ENCODE results near the gene ZNF568. TPM values are rescaled to one million over a fixed set of nuclear protein-coding genes. Genes with fewer than 3 reads are reported as not detected.

ZNF568 gene
- total and polyA plus RNA-seq, 2 donors (not counting 1 experiment from before 2014, with no cell fraction given) = 8.2 to 21.1 TPM

GRCh38 chr19:36962346-36962745, 46.2 kb downstream of the ZNF568 start:
- Histone ChIP-seq H3K4me1 (ENCODE audit: control insufficient read depth in 2 of 2, insufficient read depth in 2 of 2, low read length in 2 of 2) (no peaks in the 10 kb centered on the region), H3K4me2 (replicated peaks; ENCODE audit: low read depth, low read length, poor library complexity, severe bottlenecking) (no peak overlapping the region), H4K20me1 (ENCODE audit: control insufficient read depth, insufficient read depth, low read length, poor library complexity, severe bottlenecking) (no peaks in the 10 kb centered on the region), H3K27ac (ENCODE audit: low read length in 2 of 2) (no peak overlapping the region), H3K27me3 (replicated peaks in 1 of 4; ENCODE audit: control extremely low read depth in 1 of 4, control insufficient read depth in 3 of 4, insufficient read depth in 4 of 4, low read length in 3 of 4) (no peaks in the 10 kb centered on the region), H3K4me3 (ENCODE audit: control extremely low read depth in 1 of 5, extremely low read depth in 1 of 5, insufficient read depth in 1 of 5, low read depth in 2 of 5, low read length in 4 of 5) (no peak overlapping the region), H3K36me3 (replicated peaks in 1 of 2; ENCODE audit: control extremely low read depth in 1 of 2, control insufficient read depth in 1 of 2, extremely low read depth in 1 of 2, insufficient read depth in 2 of 2, low read length in 1 of 2) (no peaks in the 10 kb centered on the region), H3K79me2 (ENCODE audit: control insufficient read depth, insufficient read depth, low read length) (no peaks in the 10 kb centered on the region), H3K9me3 (ENCODE audit: control extremely low read depth in 1 of 3, control insufficient read depth in 2 of 3, insufficient read depth in 1 of 3, low read length in 2 of 3) (peaks cover 0 to 32% (median 5%) of the 10 kb centered on the region in 3 donors), H2AFZ (ENCODE audit: insufficient read depth, low read depth, low read length, poor library complexity, severe bottlenecking) (no peak overlapping the region), H3K9ac (ENCODE audit: low read length) (no peak overlapping the region)
- no peak for DNase-seq
- H3K27ac Mint-ChIP-seq = no peak overlapping the region
- TF ChIP-seq CTCF (IDR thresholded peaks at IDR 0.05) (no peak), EZH2 (IDR thresholded peaks at IDR 0.05; ENCODE audit: borderline replicate concordance, insufficient read depth, low read depth, low read length, poor library complexity, severe bottlenecking) (no peak)
- no peaks in the 10 kb centered on the region for H3K27me3 Mint-ChIP-seq
- intact Hi-C loops (cut with micrococcal nuclease) = no loop called here
- H3K9me3 Mint-ChIP-seq (ENCODE audit: insufficient read depth) = peaks cover 23% of the 10 kb centered on the region
- no peaks in the 10 kb centered on the region for H3K4me1 Mint-ChIP-seq
- WGBS (ENCODE audit: insufficient coverage) = no CpG with 5 or more reads among the region's 6 CpGs
- ChIA-PET POLR2A (no interaction called here), CTCF (no interaction called here)
- no peak overlapping the region for H3K4me3 Mint-ChIP-seq
- ATAC-seq (ENCODE audit: low read depth) = no peak

GRCh38 chr19:36963280-36963679, 47.1 kb downstream of the ZNF568 start:
- Mint-ChIP-seq H3K27ac (no peak overlapping the region), H3K27me3 (no peaks in the 10 kb centered on the region), H3K4me1 (no peaks in the 10 kb centered on the region), H3K4me3 (no peak overlapping the region), H3K9me3 (ENCODE audit: insufficient read depth) (peaks cover 18% of the 10 kb centered on the region)
- Histone ChIP-seq H4K20me1 (ENCODE audit: control insufficient read depth, insufficient read depth, low read length, poor library complexity, severe bottlenecking) (no peaks in the 10 kb centered on the region), H3K4me1 (ENCODE audit: control insufficient read depth in 2 of 2, insufficient read depth in 2 of 2, low read length in 2 of 2) (no peaks in the 10 kb centered on the region), H2AFZ (ENCODE audit: insufficient read depth, low read depth, low read length, poor library complexity, severe bottlenecking) (no peak overlapping the region), H3K79me2 (ENCODE audit: control insufficient read depth, insufficient read depth, low read length) (no peaks in the 10 kb centered on the region), H3K27me3 (replicated peaks in 1 of 4; ENCODE audit: control extremely low read depth in 1 of 4, control insufficient read depth in 3 of 4, insufficient read depth in 4 of 4, low read length in 3 of 4) (no peaks in the 10 kb centered on the region), H3K9ac (ENCODE audit: low read length) (no peak overlapping the region), H3K36me3 (replicated peaks in 1 of 2; ENCODE audit: control extremely low read depth in 1 of 2, control insufficient read depth in 1 of 2, extremely low read depth in 1 of 2, insufficient read depth in 2 of 2, low read length in 1 of 2) (no peaks in the 10 kb centered on the region), H3K9me3 (ENCODE audit: control extremely low read depth in 1 of 3, control insufficient read depth in 2 of 3, insufficient read depth in 1 of 3, low read length in 2 of 3) (peaks cover 0 to 32% (median 5%) of the 10 kb centered on the region in 3 donors), H3K27ac (ENCODE audit: low read length in 2 of 2) (no peak overlapping the region), H3K4me2 (replicated peaks; ENCODE audit: low read depth, low read length, poor library complexity, severe bottlenecking) (no peak overlapping the region), H3K4me3 (ENCODE audit: control extremely low read depth in 1 of 5, extremely low read depth in 1 of 5, insufficient read depth in 1 of 5, low read depth in 2 of 5, low read length in 4 of 5) (no peak overlapping the region)
- ChIA-PET POLR2A (no interaction called here), CTCF (no interaction called here)
- ATAC-seq (ENCODE audit: low read depth) (no peak), DNase-seq (no peak)
- intact Hi-C loops (cut with micrococcal nuclease) = no loop called here
- TF ChIP-seq EZH2 (IDR thresholded peaks at IDR 0.05; ENCODE audit: borderline replicate concordance, insufficient read depth, low read depth, low read length, poor library complexity, severe bottlenecking) (no peak), CTCF (IDR thresholded peaks at IDR 0.05) (no peak)
- WGBS (ENCODE audit: insufficient coverage) = 80% methylated on average over 1 of the region's 2 CpGs
